Psoas muscle (tissue), 8 donors: ENCODE results near the gene AMBRA1. TPM values are rescaled to one million over a fixed set of nuclear protein-coding genes. Genes with fewer than 3 reads are reported as not detected.

Experiments used
- ATAC-seq, 4 donors: fragments of 200-7000 bp; cut with Tn5 transposase; one replicate each; pipeline ENCODE4 v1.9.1; 2020; ENCODE audit warnings: moderate library complexity in 3 of 4, mild to moderate bottlenecking in 2 of 4
- DNase-seq, 2 donors: peaks; one replicate each; pipeline ENCODE4 v3.0.0-alpha.2; 2020
- H3K27ac ChIP-seq: fragments of 200-600 bp; one replicate; pipeline ENCODE4 v1.8.0; 2022
- H3K27me3 ChIP-seq, 3 donors: fragments of 200-600 bp in 1 of 3; one replicate each; pipeline versions ENCODE4 v1.6.1 to v1.8.0; 2013 to 2022; ENCODE audit warnings: low read length in 2 of 3, mild to moderate bottlenecking in 2 of 3, moderate library complexity in 1 of 3; ENCODE audit not compliant: insufficient read depth in 3 of 3
- H3K36me3 ChIP-seq, 2 donors: fragments of 200-600 bp in 1 of 2; one replicate each; pipeline versions ENCODE4 v1.6.1 to v1.8.0; 2013 to 2022; ENCODE audit warnings: low read depth in 1 of 2, mild to moderate bottlenecking in 1 of 2, moderate library complexity in 1 of 2; ENCODE audit not compliant: insufficient read depth in 1 of 2
- H3K4me1 ChIP-seq: fragments of 200-600 bp; one replicate; pipeline ENCODE4 v1.8.0; 2022
- H3K4me3 ChIP-seq: fragments of 200-600 bp; one replicate; pipeline ENCODE4 v1.8.0; 2022; ENCODE audit warnings: mild to moderate bottlenecking
- H3K9me3 ChIP-seq: fragments of 200-600 bp; one replicate; pipeline ENCODE4 v1.8.0; 2022
- WGBS, 3 donors: extraction: QIAGEN DNeasy Blood & Tissue Kit; methylation state at CpG; one replicate each; pipeline versions ENCODE4 v1.1.6 to v1.1.7; 2013; 5-methylcytosine and 5-hydroxymethylcytosine counted together
- intact Hi-C, 2 donors: fragments of 100-400 bp; cut with DNase I; formaldehyde crosslinking; loops; one replicate each; pipeline versions ENCODE4 v1.11.0 to v1.14.2; 2022
- polyA plus RNA-seq, 3 donors: library from polyadenylated mRNA; stranded (reverse); fragments of 200-250 nt; gene quantifications; one replicate each; pipeline ENCODE4 v1.2.3, GENCODE V29; 2013
- total RNA-seq, 4 donors: library from RNA; stranded (reverse); fragmentation: NEBNext Ultra II Directional in 2 of 4; extraction: Animal tissue kit (Norgen Biotek cat#: 25700) in 2 of 4; gene quantifications; one replicate each; pipeline versions ENCODE4 v1.2.1 to v1.2.4, GENCODE V29; 2021 to 2023
- TF ChIP-seq, protein P1 (sequence below): fragments of 200-600 bp; IDR thresholded peaks from one replicate; pipeline ENCODE4 v1.8.0; 2022; ENCODE audit warnings: antibody characterized with exemption
- donor health status: healthy with polysubstance abuse.
- donor health status: DM: no; HTN: no; CAD: no; lungs with moderate emphysema.
- donor health status: Bipolar disorder and iron deficiency.
- donor health status: healthy.
- donor health status: DM: yes; HTN: yes; CAD: no.
- donor health status: DM: no; HTN: no; CAD: no.
- donor health status: DM: no; HTN: no; CAD: no.
- donor health status: DM: yes; HTN: yes; CAD: no.

Gene AMBRA1
- total and polyA plus RNA-seq, 7 donors: 5.1 to 23.5 (median 10.8) TPM

DNA sequence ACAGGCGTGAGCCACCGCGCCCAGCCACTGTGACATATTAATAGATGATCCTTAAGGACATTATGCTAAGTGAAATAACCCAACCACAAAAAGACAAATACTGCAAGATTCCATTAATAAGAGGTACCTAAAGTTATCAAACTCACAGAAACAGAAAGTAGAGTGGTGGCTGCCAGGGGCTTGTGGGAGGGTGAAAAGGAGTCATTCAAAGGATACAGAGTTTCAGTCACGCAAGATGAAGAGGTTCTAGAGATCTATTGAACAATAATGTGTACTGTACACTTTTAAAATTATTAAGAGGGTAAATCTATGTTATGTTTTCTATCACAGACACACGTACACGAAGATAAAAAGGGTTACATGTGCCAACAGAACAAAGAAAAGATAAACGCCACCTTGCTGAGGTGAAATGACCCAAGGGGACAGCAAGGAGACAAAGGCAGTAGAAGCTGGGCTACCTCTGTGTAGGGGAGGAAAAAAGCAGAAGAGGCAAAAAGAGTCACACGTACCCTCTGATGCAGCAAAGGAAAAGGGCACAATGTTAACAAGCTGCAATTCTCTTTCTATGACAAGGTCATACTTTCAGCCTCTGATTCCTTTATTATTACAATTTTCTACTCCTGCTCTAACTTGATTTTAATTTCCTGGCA lies 65.3 kb downstream of the AMBRA1 start:
- TF ChIP-seq, protein P1, sequence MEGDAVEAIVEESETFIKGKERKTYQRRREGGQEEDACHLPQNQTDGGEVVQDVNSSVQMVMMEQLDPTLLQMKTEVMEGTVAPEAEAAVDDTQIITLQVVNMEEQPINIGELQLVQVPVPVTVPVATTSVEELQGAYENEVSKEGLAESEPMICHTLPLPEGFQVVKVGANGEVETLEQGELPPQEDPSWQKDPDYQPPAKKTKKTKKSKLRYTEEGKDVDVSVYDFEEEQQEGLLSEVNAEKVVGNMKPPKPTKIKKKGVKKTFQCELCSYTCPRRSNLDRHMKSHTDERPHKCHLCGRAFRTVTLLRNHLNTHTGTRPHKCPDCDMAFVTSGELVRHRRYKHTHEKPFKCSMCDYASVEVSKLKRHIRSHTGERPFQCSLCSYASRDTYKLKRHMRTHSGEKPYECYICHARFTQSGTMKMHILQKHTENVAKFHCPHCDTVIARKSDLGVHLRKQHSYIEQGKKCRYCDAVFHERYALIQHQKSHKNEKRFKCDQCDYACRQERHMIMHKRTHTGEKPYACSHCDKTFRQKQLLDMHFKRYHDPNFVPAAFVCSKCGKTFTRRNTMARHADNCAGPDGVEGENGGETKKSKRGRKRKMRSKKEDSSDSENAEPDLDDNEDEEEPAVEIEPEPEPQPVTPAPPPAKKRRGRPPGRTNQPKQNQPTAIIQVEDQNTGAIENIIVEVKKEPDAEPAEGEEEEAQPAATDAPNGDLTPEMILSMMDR: no peak
- DNase-seq (no peak), ATAC-seq (no peak)
- Histone ChIP-seq H3K4me3 (no peak overlapping the region), H3K27me3 (no peaks in the 10 kb centered on the region), H3K36me3 (no peaks in the 10 kb centered on the region), H3K9me3 (peaks cover 4% of the 10 kb centered on the region), H3K4me1 (peaks cover 16% of the 10 kb centered on the region), H3K27ac (no peak overlapping the region)
- intact Hi-C loops: no loop called here
- 91 to 95% (median 94%) methylated on average over 8 of the region's 8 CpGs for WGBS, 3 donors

DNA sequence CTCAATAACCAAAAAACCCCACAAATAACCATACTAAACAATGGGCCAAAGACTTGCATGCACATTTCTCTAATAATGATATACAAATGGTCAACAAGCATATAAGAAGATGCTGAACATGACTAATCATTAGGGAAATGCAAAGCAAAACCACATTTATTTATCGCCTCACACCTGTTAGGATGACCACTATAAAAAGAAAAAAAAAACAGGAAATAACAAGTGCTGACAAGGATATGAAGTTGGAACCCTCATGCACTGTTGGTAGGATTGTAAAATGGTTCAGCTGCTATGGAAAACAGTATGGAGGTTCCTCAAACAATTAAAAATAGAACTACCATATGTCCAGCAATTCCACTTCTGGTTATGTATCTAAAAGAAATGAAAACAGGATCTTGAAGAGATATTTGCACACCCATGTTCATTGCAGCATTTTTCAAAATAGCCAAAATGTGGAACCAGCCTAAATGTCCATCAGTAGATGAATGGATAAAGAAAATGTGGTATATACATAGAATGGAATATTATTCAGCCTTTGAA lies 66.2 kb downstream of the AMBRA1 start:
- TF ChIP-seq, protein P1: no peak
- H3K27ac ChIP-seq: no peak overlapping the region
- no peak overlapping the region for H3K4me3 ChIP-seq
- peaks cover 17% of the 10 kb centered on the region for H3K4me1 ChIP-seq
- no peaks in the 10 kb centered on the region for H3K36me3 ChIP-seq
- intact Hi-C loops: no loop called here
- H3K9me3 ChIP-seq: peaks cover 4% of the 10 kb centered on the region
- DNase-seq: no peak
- 81 to 92% (median 92%) methylated on average over 1 of the region's 1 CpG for WGBS, 3 donors
- ATAC-seq: no peak
- H3K27me3 ChIP-seq: no peaks in the 10 kb centered on the region

DNA sequence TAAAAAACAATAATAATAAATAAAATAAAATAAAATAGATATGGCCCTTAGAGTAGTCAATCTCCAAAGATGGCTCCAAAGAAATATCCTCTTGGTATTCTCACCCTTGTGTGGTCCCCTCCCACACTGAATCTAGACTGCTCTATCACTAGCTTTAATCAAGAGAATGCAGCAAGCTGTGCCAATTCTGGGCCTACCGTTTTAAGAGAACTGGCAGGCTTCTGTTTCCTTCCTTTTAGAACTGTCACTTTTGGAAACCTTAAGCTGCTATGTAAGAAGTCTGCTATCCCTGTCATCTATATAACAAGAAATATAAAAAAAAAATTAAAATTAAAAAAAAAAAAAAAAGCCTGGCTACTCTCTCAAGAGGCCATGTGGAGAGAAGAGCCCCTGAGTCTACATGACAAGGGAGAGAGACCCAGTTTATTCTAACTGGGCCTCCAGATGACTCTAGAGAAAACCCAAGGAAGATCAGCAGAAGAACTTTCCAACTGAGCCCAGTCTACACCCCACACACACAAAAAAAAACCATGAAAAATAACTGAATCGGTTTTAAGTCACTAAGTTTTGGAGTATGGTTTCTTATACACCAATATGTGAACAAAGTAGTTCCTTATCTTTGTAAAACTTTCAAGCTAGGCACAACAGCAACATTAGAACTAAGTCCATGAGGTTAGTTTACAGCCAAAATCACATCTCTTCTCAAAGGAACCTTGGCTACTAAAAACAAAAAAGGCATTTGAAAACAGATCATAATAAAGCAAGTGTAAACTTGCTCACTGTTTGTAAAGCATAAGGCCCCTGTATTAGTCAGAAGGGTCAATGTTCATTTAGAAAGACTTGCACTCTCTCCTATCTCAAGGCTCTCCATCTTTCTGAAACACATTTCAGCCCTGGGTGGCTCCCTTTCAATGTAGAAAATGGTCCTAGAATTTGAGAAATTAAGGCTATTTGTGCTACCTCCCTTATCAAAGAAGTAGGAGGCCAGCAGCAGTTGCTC lies 67.3 kb downstream of the AMBRA1 start:
- ATAC-seq: no peak
- H3K9me3 ChIP-seq: peaks cover 4% of the 10 kb centered on the region
- no peaks in the 10 kb centered on the region for H3K27me3 ChIP-seq
- intact Hi-C loops: no loop called here
- DNase-seq: no peak
- WGBS, 3 donors: 60 to 75% (median 61%) methylated on average over 2 of the region's 2 CpGs
- H3K27ac ChIP-seq: no peak overlapping the region
- no peak overlapping the region for H3K4me3 ChIP-seq
- no peaks in the 10 kb centered on the region for H3K36me3 ChIP-seq
- H3K4me1 ChIP-seq: peaks cover 28% of the 10 kb centered on the region
- TF ChIP-seq, protein P1: no peak

DNA sequence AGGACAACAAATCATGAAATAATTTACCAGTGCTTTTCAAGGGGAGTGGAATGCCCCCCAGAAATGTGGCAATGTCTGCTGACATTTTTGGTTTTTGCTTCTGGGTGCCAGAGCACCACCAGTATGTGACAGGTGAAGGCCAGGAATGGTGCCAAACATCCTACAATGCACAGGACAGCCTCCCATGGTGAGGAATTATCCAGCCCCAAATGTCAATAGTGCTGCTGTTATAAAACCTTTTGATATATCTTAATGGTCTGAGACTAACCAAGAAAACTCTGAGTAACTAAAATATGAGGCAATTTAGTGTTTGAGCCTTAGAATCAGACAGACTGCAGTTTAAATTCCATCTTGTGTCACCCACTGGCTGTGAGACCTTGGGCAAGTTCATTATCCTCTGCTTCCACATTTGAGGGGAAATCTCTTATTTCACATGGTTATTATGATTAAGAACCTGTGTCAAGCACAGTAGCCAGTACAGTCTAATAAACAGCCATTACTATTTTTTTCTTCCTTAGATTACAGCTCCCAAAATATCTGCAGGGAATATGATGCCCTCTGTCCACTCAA lies 69.5 kb downstream of the AMBRA1 start:
- peaks cover 4% of the 10 kb centered on the region for H3K9me3 ChIP-seq
- H3K36me3 ChIP-seq: no peaks in the 10 kb centered on the region
- intact Hi-C loops: loop anchor here in 1 of 2 donors (5.0 kb wide), 1 partner anchor 37 kb away; no protein-coding TSS in a partner anchor
- H3K4me3 ChIP-seq: no peak overlapping the region
- H3K27me3 ChIP-seq: no peaks in the 10 kb centered on the region
- no peak for DNase-seq
- no peak overlapping the region for H3K27ac ChIP-seq
- H3K4me1 ChIP-seq: peaks cover 30% of the 10 kb centered on the region
- TF ChIP-seq, protein P1: no peak
- ATAC-seq: no peak
